HG02981 (cell line): ENCODE data around the gene EPHA4.

Experiments
- ATAC-seq: cut with Tn5 transposase; IDR thresholded peaks from one replicate; pipeline ENCODE4 v1.9.1; 2021; ENCODE audit warnings: mild to moderate bottlenecking, moderate library complexity; ENCODE audit not compliant: unreplicated experiment

EPHA4 gene

GRCh38 chr2:221370076-221370856, 201.8 kb downstream of the EPHA4 start:
- ATAC-seq = no peak
